ENCODE data around the gene SIDT1. TPM values are rescaled to one million over a fixed set of nuclear protein-coding genes. Genes with fewer than 3 reads are reported as not detected.

SIDT1 gene
- polyA plus RNA-seq, 5 donors = 1.4 to 2.7 (median 2.1) TPM

DNA sequence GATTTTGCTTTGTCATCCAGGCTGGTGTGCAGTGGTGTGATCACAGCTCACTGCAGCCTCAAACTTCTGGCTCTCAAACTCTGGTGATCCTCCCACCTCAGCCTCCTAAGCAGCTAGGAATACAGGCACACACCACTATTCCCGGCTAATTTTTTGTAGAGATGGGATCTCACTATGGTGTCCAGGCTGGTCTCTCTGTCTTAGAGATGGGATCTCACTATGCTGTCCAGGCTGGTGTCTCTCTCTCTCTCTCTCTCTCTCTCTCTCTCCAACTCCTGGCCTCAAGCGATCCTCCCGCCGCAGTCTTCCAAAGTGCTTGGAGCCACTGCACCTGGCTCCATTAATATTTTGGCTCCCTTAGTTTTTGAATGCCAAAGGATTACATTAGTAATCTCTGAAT, 146.4 kb downstream of the SIDT1 start:
- DNase-seq = no peak

Other genes with a start within 250 kb of the SIDT1 start
- 10 to 100 TPM; 18.5 to 30.8 (median 27.2) TPM for gene CFAP44, start 91.1 kb upstream of the SIDT1 start, polyA plus RNA-seq (ENCODE audit: insufficient read depth in 1 of 5, insufficient read length in 5 of 5, low replicate concordance in 1 of 5)
- 10 to 100 TPM; 17.5 to 34.7 (median 27.4) TPM for gene SPICE1, start 17.4 kb upstream of the SIDT1 start, polyA plus RNA-seq (ENCODE audit: insufficient read depth in 1 of 5, insufficient read length in 5 of 5, low replicate concordance in 1 of 5)
- 10 to 100 TPM; 13.5 to 18.7 (median 17.4) TPM for gene USF3, start 164.1 kb downstream of the SIDT1 start, polyA plus RNA-seq (ENCODE audit: insufficient read depth in 1 of 5, insufficient read length in 5 of 5, low replicate concordance in 1 of 5)
- 100 to 1,000 TPM in 4 of 5 donors, 10 to 100 TPM in 1; 97.5 to 123 (median 109) TPM for gene NAA50, start 213.7 kb downstream of the SIDT1 start, polyA plus RNA-seq (ENCODE audit: insufficient read depth in 1 of 5, insufficient read length in 5 of 5, low replicate concordance in 1 of 5)
- gene ATP6V1A, start 214.5 kb downstream of the SIDT1 start, polyA plus RNA-seq (ENCODE audit: insufficient read depth in 1 of 5, insufficient read length in 5 of 5, low replicate concordance in 1 of 5) = 10 to 100 TPM; 32.9 to 52.6 (median 50.6) TPM